IMR-90 (cell line): ENCODE measurements around the gene POU4F2. TPM values are rescaled to one million over a fixed set of nuclear protein-coding genes. Genes with fewer than 3 reads are reported as not detected.

ENCODE experiments used
- ATAC-seq: fragments of 200-7000 bp; cut with Tn5 transposase; 2 replicates; pipeline ENCODE4 v1.9.1; 2020; ENCODE audit warnings: low read depth, mild to moderate bottlenecking, moderate library complexity
- BruUV-seq: library from RNA; stranded (reverse); fragments of 400-500 nt; replicated peaks from 2 replicates; lab custom pipeline; 2021; lab: Mats Ljungman, UMichigan
- CTCF ChIA-PET: fragments of 300-600 bp; formaldehyde crosslinking; extraction: SDS; loops from one replicate; lab custom pipeline; 2021; ENCODE audit warnings: antibody characterized with exemption; lab: Yijun Ruan, JAX
- POLR2A ChIA-PET: fragments of 300-600 bp; sonication (Branson Sonifier 250); formaldehyde crosslinking; loops from one replicate; lab custom pipeline; 2022; ENCODE audit warnings: antibody characterized with exemption; ENCODE audit not compliant: unreplicated experiment; lab: Charles Lee
- DNase-seq: peaks from one replicate; pipeline ENCODE4 v3.0.0; 2013
- H2AFZ ChIP-seq: replicated peaks from 2 replicates; pipeline ENCODE3; 2013; ENCODE audit warnings: low read length, mild to moderate bottlenecking; ENCODE audit not compliant: poor library complexity
- H2AK5ac ChIP-seq: 2 replicates; pipeline ENCODE4 v1.6.1; 2013; ENCODE audit warnings: low read depth, low read length, inconsistent platforms
- H2AK9ac ChIP-seq: replicated peaks from 2 replicates; pipeline ENCODE3; 2013; ENCODE audit warnings: mild to moderate bottlenecking, low read depth, low read length, moderate library complexity; ENCODE audit not compliant: poor library complexity
- H2BK120ac ChIP-seq: 2 replicates; pipeline ENCODE4 v1.6.1; 2013; ENCODE audit warnings: low read depth, low read length, inconsistent platforms
- H2BK15ac ChIP-seq: 3 replicates; pipeline ENCODE4 v1.6.1; 2013; ENCODE audit warnings: low read depth, low read length, inconsistent platforms
- H2BK20ac ChIP-seq: 2 replicates; pipeline ENCODE4 v1.6.1; 2013; ENCODE audit warnings: low read depth, mild to moderate bottlenecking, inconsistent platforms, low read length, moderate library complexity
- H2BK5ac ChIP-seq: 2 replicates; pipeline ENCODE4 v1.6.1; 2013; ENCODE audit warnings: mild to moderate bottlenecking, low read depth, low read length, inconsistent platforms; ENCODE audit not compliant: poor library complexity, severe bottlenecking
- H3K14ac ChIP-seq: replicated peaks from 2 replicates; pipeline ENCODE4 v1.6.1; 2013; ENCODE audit warnings: low read depth, low read length, inconsistent platforms
- H3K18ac ChIP-seq: 2 replicates; pipeline ENCODE4 v1.6.1; 2013; ENCODE audit warnings: low read depth, low read length, control low read depth
- H3K23ac ChIP-seq: 2 replicates; pipeline ENCODE4 v1.6.1; 2013; ENCODE audit warnings: low read depth, low read length, inconsistent platforms
- H3K27ac ChIP-seq: 2 replicates; pipeline ENCODE4 v1.5.1; 2013; ENCODE audit warnings: mild to moderate bottlenecking, control low read depth, low read length; ENCODE audit not compliant: insufficient read depth
- H3K27me3 ChIP-seq: 2 replicates; pipeline ENCODE4 v1.6.1; 2013; ENCODE audit warnings: low read length; ENCODE audit not compliant: control insufficient read depth, insufficient read depth
- H3K36me3 ChIP-seq: 2 replicates; pipeline ENCODE4 v1.6.1; 2013; ENCODE audit warnings: low read length, mixed read lengths; ENCODE audit not compliant: control insufficient read depth, insufficient read depth
- H3K4ac ChIP-seq: 2 replicates; pipeline ENCODE4 v1.6.1; 2013; ENCODE audit warnings: low read depth, low read length, inconsistent platforms
- H3K4me1 ChIP-seq: 2 replicates; pipeline ENCODE4 v1.6.1; 2013; ENCODE audit warnings: low read length, mixed read lengths; ENCODE audit not compliant: control insufficient read depth, insufficient read depth
- H3K4me2 ChIP-seq: 2 replicates; pipeline ENCODE4 v1.6.1; 2013; ENCODE audit warnings: low read depth, mild to moderate bottlenecking, control low read depth, low read length, moderate library complexity
- H3K4me3 ChIP-seq: 2 replicates; pipeline ENCODE4 v1.5.1; 2013; ENCODE audit warnings: low read depth, mild to moderate bottlenecking, control low read depth, low read length, moderate library complexity; ENCODE audit not compliant: insufficient read depth
- H3K56ac ChIP-seq: 2 replicates; pipeline ENCODE4 v1.6.1; 2013; ENCODE audit warnings: low read length, inconsistent platforms; ENCODE audit not compliant: insufficient read depth; ENCODE audit errors: extremely low read depth
- H3K79me1 ChIP-seq, 2 experiments: 2 replicates each; pipeline ENCODE4 v1.6.1; 2013; ENCODE audit warnings: low read length in 2 of 2, inconsistent platforms in 1 of 2, low read depth in 1 of 2
- H3K9ac ChIP-seq: 2 replicates; pipeline ENCODE4 v1.6.1; 2013; ENCODE audit warnings: low read depth, low read length, control low read depth
- H3K9me1 ChIP-seq: 2 replicates; pipeline ENCODE4 v1.6.1; 2013; ENCODE audit warnings: low read length, inconsistent platforms; ENCODE audit not compliant: insufficient read depth
- H3K9me3 ChIP-seq: 2 replicates; pipeline ENCODE4 v1.6.1; 2013; ENCODE audit warnings: low read length; ENCODE audit not compliant: control insufficient read depth, insufficient read depth
- H4K20me1 ChIP-seq: 2 replicates; pipeline ENCODE4 v1.6.1; 2013; ENCODE audit warnings: low read length, inconsistent platforms; ENCODE audit not compliant: insufficient read depth
- H4K5ac ChIP-seq: 2 replicates; pipeline ENCODE4 v1.6.1; 2013; ENCODE audit warnings: mild to moderate bottlenecking, low read depth, low read length, control low read depth
- H4K8ac ChIP-seq, 2 experiments: 2 replicates each; pipeline ENCODE4 v1.6.1; 2013; ENCODE audit warnings: low read depth in 2 of 2, low read length in 2 of 2, control low read depth in 1 of 2, inconsistent platforms in 1 of 2
- H4K91ac ChIP-seq: 2 replicates; pipeline ENCODE4 v1.6.1; 2013; ENCODE audit warnings: low read depth, low read length, inconsistent platforms; ENCODE audit not compliant: insufficient read depth
- CEBPB ChIP-seq: IDR thresholded peaks from 2 replicates; pipeline ENCODE4 v1.6.1; 2012; ENCODE audit warnings: low read depth, low read length, improper control_type of control experiment
- CHD1 ChIP-seq: IDR thresholded peaks from 2 replicates; pipeline ENCODE4 v1.6.1; 2012; ENCODE audit warnings: low read depth, low read length, improper control_type of control experiment
- FOS ChIP-seq: fragments of 150-350 bp; IDR thresholded peaks from 2 replicates; pipeline ENCODE4 v1.6.1; 2016; ENCODE audit warnings: low read depth, low read length
- MXI1 ChIP-seq: IDR thresholded peaks from 2 replicates; pipeline ENCODE4 v1.6.1; 2012; ENCODE audit warnings: low read depth, mild to moderate bottlenecking, low read length, moderate library complexity, borderline replicate concordance
- POLR2A ChIP-seq: IDR thresholded peaks from 2 replicates; pipeline ENCODE4 v1.6.1; 2012; ENCODE audit warnings: mild to moderate bottlenecking, low read depth, low read length
- RAD21 ChIP-seq: IDR thresholded peaks from 2 replicates; pipeline ENCODE4 v1.6.1; 2012; ENCODE audit warnings: low read length, improper control_type of control experiment
- RCOR1 ChIP-seq: IDR thresholded peaks from 2 replicates; pipeline ENCODE4 v1.6.1; 2012; ENCODE audit warnings: mild to moderate bottlenecking, low read length, improper control_type of control experiment; ENCODE audit not compliant: insufficient replicate concordance
- WGBS, 2 experiments: methylation state at CpG; one replicate each; pipeline versions ENCODE4 v1.1.5 to v1.1.7; 2013; ENCODE audit warnings: missing lambda C conversion rate in 2 of 2; ENCODE audit not compliant: insufficient read length in 1 of 2; ENCODE audit errors: extremely low coverage in 2 of 2; 5-methylcytosine and 5-hydroxymethylcytosine counted together
- dilution Hi-C: fragments of 300-500 bp; cut with HindIII; formaldehyde crosslinking; loops from one replicate; pipeline ENCODE4 v1.14.3; 2018; ENCODE audit warnings: low sequenced_read_pairs; ENCODE audit not compliant: unreplicated experiment
- in situ Hi-C: fragments of 300-500 bp; cut with MboI; formaldehyde crosslinking; loops from 3 replicates; pipeline ENCODE4 v1.14.3; 2019; ENCODE audit warnings: low sequenced_read_pairs, inconsistent platforms, mixed read lengths
- intact Hi-C: fragments of 100-400 bp; cut with micrococcal nuclease; formaldehyde crosslinking; loops from 2 replicates; pipeline ENCODE4 v1.10.0; 2022
- polyA plus RNA-seq, 3 experiments: library from polyadenylated mRNA; depleted of rRNA; stranded (reverse); fragments of >200 nt; gene quantifications; 2 replicates each; pipeline ENCODE4 v1.2.3, GENCODE V29; 2012; ENCODE audit warnings: low replicate concordance in 1 of 3
- total RNA-seq: library from RNA; depleted of rRNA; stranded (reverse); fragments of >200 nt; gene quantifications from 2 replicates; pipeline ENCODE4 v1.2.3, GENCODE V29; 2012
- TF ChIP-seq, protein P1 (sequence below): fragments of 150-350 bp; IDR thresholded peaks from 2 replicates; pipeline ENCODE4 v1.6.1; 2016; ENCODE audit warnings: low read depth, mild to moderate bottlenecking, low read length, moderate library complexity, borderline replicate concordance

The POU4F2 gene
- total and polyA plus RNA-seq, 2 of the 4 experiments (the other 2 are of a cell fraction): not detected

DNA sequence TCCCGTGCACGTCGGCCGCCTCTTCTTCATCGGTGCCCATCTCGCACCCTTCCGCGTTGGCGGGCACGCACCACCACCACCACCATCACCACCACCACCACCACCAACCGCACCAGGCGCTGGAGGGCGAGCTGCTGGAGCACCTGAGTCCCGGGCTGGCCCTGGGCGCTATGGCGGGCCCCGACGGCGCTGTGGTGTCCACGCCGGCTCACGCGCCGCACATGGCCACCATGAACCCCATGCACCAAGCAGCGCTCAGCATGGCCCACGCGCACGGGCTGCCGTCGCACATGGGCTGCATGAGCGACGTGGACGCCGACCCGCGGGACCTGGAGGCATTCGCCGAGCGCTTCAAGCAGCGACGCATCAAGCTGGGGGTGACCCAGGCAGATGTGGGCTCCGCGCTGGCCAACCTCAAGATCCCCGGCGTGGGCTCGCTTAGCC lies 1.4 kb downstream of the POU4F2 start:
- Histone ChIP-seq H4K8ac (no peak overlapping the region), H3K4me1 (no peaks in the 10 kb centered on the region), H2AK5ac (no peak overlapping the region), H3K27ac (no peak overlapping the region), H3K9me1 (no peaks in the 10 kb centered on the region), H3K9ac (no peak overlapping the region), H3K18ac (no peak overlapping the region), H3K23ac (no peak overlapping the region), H3K4ac (no peak overlapping the region), H3K4me2 (no peak overlapping the region), H3K36me3 (no peaks in the 10 kb centered on the region), H3K14ac (no peak overlapping the region), H3K56ac (no peak overlapping the region), H4K20me1 (no peaks in the 10 kb centered on the region), H4K5ac (no peak overlapping the region), H2AFZ (no peak overlapping the region), H2BK20ac (no peak overlapping the region), H3K4me3 (no peak overlapping the region), H3K9me3 (peaks cover 7% of the 10 kb centered on the region), H2BK15ac (no peak overlapping the region), H3K79me1 (no peaks in the 10 kb centered on the region), H4K91ac (no peak overlapping the region), H3K27me3 (peaks cover 37% of the 10 kb centered on the region), H2BK120ac (no peak overlapping the region), H2BK5ac (no peak overlapping the region), H2AK9ac (no peak overlapping the region)
- in situ Hi-C loops: no loop called here
- BruUV-seq: no TSS peak
- WGBS, 2 experiments: 10% methylated on average over 16 of the region's 46 CpGs; no CpG with 5 or more reads in 1 of the 2 experiments
- ChIA-PET POLR2A (no interaction called here), CTCF (no interaction called here)
- intact Hi-C loops: no loop called here
- TF ChIP-seq, protein P1, sequence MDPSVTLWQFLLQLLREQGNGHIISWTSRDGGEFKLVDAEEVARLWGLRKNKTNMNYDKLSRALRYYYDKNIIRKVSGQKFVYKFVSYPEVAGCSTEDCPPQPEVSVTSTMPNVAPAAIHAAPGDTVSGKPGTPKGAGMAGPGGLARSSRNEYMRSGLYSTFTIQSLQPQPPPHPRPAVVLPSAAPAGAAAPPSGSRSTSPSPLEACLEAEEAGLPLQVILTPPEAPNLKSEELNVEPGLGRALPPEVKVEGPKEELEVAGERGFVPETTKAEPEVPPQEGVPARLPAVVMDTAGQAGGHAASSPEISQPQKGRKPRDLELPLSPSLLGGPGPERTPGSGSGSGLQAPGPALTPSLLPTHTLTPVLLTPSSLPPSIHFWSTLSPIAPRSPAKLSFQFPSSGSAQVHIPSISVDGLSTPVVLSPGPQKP: no peak
- TF ChIP-seq MXI1: no peak
- TF ChIP-seq CEBPB: no peak
- no peak for TF ChIP-seq RCOR1
- TF ChIP-seq CHD1: no peak
- TF ChIP-seq RAD21: no peak
- TF ChIP-seq POLR2A: no peak
- no peak for TF ChIP-seq FOS
- dilution Hi-C loops: no loop called here
- ATAC-seq: no peak
- no peak for DNase-seq
